ENCODE data around the gene INHBB.
"Not testable (repeated sequence)": the region's sequence is repeated elsewhere in the genome, so short reads cannot be mapped to it uniquely, and the experiment has no call there.

The INHBB gene

DNA sequence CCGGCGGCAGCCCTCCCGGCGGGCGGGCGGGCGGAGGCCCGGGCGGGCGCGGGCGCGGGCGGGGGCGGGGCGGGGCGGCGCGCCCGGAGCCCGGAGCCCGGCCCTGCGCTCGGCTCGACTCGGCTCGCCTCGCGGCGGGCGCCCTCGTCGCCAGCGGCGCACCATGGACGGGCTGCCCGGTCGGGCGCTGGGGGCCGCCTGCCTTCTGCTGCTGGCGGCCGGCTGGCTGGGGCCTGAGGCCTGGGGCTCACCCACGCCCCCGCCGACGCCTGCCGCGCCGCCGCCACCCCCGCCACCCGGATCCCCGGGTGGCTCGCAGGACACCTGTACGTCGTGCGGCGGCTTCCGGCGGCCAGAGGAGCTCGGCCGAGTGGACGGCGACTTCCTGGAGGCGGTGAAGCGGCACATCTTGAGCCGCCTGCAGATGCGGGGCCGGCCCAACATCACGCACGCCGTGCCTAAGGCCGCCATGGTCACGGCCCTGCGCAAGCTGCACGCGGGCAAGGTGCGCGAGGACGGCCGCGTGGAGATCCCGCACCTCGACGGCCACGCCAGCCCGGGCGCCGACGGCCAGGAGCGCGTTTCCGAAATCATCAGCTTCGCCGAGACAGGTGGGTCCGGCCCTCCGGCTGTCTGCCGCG, at the start of gene INHBB:
Gene INHBB (plus strand): TSS at position 111 of the 641 bp plus-strand sequence. CDS start 53 bp downstream, at position 164.
- DNase-seq: no peak

- DNase-seq: peak; percentile 78
Measured at GRCh38 chr2:120298173-120298835, 47.6 kb upstream of the INHBB start.

DNA sequence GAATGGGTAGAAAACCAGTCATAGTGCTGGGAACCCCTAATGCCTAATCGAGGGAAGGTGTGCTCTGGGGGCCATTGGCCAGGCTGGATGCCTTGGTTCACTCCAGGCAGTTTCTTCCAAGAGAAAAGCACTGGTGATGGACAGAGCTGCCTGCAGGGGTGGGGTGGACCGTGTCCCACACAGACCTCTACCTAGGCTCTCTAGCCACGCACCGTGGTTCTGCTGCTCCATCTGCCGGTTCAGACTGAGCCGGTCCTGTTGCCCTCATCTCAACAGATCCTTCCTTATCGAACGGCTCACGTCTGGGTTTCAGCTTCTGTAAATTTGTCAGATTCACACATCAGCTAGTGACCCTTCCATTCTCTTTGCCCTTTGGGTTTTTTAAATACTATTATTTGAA, 46.9 kb upstream of the INHBB start:
- no peak for DNase-seq

DNA sequence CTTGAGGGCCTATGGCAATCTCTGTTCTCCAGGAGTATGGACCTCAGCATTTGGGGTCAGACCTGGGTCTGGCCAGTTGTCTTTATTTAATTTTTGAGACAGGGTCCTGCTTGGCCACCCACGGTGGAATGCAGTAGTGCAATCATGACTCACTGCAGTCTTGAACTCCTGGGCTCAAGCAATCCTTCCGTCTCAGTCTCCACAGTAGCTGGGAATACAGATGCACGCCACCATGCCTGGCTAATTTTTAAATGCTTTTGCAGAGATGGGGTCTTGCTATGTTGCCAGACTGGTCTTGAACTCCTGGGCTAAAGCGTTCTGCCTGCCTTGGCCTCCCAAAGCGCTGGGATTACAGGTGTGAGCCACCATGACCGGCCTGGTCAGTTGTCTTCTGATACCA, 46.4 kb upstream of the INHBB start:
- peak; percentile 74 for DNase-seq

DNA sequence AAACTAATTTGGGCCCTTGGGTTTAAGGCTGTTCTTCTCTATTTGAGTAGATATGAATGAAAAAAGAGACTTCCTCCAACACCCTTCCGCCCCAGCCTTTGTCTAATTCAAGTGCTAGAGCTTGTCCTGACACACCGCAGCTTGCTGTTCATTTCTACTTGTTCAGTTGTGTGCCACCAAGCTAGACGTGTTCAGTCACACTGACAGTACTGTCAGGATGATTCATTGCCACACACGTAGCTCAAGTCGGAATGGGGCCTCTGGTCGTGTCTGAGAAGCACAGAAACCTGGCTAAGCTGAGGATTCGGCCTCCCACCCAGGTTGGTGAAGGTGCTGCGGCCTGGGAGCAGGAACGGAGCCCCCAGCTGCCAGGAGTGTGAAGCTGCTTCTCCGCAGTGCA, 45.6 kb upstream of the INHBB start:
- no peak for DNase-seq

- no peak for DNase-seq
Measured at GRCh38 chr2:120301284-120301683, 44.7 kb upstream of the INHBB start.

DNA sequence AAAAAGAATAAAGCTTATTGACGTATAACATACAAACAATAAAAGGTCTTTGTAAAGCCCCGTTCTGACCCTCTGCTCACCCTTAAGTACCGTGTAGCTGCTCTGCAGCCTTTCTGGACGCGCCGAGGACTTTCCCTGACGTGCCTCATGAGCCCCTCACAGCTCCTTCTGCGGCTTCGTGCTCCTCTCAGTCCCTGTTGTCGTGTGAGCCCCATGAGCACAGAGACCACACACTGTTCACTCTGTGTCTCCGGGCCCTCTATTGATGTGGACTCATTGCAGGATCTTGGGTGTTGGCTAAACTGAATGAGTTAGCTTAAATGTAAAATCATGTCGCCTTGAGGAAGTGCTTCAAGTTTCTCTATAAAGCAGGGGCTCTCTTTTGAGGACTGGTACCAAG, 43.6 kb upstream of the INHBB start:
- no peak for DNase-seq

DNA sequence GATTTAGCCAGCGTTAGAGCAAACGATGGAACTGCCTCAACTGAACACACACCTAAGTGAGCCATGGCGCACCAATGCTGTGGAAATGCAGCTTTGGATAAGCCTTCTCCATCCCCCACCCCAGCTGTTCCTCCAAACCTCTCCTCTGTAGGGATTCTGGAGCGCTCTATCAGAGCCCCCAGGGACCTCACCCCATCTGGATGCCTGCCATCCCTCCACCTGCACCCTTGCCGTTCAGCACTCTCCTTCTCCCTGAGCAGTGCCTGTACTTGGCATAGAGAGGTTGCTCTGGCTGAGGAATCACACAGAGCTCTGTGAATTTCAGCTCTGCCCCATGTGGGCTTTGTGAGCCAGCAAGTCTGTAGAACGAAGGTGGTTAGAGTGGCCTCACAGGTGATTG, 42.8 kb upstream of the INHBB start:
- no peak for DNase-seq

DNA sequence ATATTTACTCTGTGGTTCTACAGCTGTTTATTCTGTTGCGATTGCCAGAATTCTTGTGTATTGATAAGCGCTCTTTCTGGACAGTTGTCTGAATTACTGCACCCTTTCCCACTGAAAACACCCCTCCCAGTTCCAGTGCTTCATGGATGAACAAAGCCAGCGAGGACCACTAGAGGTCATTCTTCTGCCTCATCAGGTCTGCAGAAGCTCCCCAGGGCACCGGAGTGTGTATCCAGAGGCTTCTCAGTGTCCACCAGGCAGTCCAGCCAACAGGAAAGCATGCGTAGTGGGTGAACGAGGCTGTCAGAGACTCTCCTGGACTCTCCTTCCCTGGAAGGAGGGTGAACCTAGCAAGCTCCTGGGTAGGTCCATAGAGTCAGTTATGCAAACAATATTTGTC, 40.6 kb upstream of the INHBB start:
- peak; percentile 74 for DNase-seq

DNA sequence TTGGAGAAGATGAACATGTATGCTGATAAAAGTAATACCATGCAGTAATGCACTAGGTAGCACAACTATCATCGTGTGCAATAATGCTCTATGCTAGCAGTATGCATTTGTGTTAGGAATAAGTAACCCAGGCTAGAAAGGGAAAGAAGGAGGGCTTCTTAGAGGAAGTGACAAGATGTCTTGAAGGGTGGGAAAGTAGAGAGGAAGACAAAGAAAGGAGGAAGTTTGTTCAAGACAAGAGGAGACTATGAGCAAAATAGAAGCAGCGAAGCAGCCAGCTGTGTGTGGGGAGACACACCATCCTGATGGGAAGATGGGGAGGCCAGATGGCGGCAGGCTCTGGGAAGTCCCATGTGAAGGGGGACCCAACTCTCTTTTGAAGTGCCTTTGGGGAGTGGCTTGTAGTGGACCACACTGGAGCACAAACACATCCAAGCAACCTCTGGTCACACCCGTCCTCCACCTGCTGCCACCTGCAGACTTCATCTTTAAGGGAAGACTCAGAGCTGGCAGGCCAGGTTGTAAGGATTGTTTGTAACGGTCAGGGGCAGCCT, 39.9 kb upstream of the INHBB start:
- DNase-seq: no peak

- no peak for DNase-seq
Measured at GRCh38 chr2:120307482-120307881, 38.5 kb upstream of the INHBB start.

- no peak for DNase-seq
Measured at GRCh38 chr2:120308038-120308910, 37.7 kb upstream of the INHBB start.

DNA sequence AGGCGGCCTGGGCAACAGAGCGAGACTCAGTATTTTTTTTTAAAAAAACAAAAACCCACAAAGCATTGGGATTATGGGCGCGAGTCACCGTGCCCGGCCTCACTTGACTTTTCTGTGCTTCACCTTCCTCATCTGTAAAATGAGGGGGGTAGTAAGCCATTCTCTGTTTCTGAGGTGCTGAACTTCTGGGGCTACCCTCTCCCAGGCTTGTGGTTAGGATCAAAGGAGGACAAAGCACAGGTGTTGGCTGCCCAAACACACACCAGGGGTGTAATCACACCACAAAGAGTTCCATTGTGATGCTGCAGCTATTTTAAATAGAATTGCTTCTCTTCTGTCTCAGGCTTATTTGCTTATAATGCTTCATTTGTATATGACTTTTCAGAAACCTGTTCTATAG, 35.8 kb upstream of the INHBB start:
- no peak for DNase-seq

- DNase-seq: not testable (repeated sequence)
Measured at GRCh38 chr2:120310841-120311240, 35.1 kb upstream of the INHBB start.

GRCh38 chr2:120312076-120312475, 33.9 kb upstream of the INHBB start:
- DNase-seq: no peak

DNA sequence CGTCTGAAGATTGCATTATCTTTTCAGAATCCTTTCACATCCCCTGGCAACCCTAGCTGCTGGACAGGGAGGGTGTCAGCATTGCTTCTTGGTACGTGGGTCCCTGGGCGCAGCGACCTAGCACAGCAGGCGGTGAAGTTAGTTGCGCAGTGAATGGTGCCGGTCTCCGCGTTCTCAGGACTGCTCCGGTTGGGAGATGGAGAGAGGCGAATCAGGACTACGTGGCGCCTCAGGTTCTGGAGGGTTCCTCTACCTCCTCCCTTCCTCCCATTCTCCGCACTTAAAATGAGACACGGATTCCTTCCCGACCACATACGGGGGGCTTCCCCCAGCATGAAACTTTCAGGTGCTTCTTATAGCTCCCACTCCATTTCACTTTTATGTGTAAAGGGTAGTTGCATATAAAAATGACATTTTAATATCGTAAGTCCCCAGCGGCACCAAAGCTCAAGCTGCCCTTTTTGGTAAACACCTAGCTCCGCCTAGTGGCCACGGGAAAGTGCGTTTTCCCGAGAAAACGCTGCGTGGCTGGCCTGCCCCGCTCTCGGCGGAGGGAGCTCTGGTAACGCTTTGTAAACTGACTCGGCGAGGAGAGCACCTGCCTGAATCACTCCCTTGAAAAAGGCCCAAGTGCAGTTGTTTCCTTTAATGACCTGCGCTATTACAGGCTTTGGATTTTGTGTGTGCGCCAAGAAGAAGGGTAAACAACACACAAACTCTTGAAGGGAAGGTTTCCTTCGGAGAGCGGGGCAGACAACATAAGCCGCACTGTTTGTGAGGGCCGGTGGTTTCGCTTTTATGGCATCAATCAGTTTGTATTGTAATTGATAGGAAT, 32.9 kb upstream of the INHBB start:
- peak; percentile 89 for DNase-seq

- peak; percentile 45 for DNase-seq
Measured at GRCh38 chr2:120313695-120314615, 32.0 kb upstream of the INHBB start.

- DNase-seq: peak; percentile 38
Measured at GRCh38 chr2:120314690-120315366, 31.1 kb upstream of the INHBB start.

DNA sequence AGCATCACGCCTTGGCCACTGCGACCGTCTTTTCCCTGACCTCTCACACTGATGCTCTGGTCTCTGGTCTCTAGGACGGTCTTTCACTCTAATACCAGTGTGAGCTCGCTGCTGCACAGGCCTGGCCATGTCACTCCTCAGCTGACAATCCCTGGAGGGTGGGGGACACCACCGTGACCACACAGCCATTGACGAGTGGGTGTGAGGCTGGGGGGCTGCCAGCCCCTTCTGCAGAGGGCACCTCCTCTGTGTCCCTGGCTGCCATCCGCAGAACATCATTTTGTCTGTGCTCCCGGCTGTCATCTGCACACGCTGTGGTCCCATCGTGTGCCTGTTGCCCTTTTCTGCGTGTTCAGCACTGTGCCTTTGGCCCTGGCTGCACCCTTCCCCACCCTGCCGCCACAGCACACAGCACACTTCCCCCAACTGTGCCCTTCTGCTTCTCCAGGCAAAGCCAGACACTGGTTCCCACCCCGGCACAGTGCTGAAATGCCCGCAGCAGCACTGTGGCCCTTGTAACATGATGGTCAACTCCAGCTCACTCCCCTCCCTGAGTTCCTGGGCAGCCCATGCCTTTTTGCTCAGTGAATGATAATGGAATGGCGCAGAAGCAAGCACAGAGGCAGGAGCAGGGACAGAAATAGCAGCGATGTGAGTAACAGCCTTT, 30.4 kb upstream of the INHBB start:
- DNase-seq: no peak

- DNase-seq: no peak
Measured at GRCh38 chr2:120316071-120316470, 29.9 kb upstream of the INHBB start.

Measured in islet precursor cell (in vitro differentiated cells).